B cell (primary cell): ENCODE data around the gene BMPER.

Experiments used
- CTCF ChIP-seq: fragments of 200-600 bp; IDR thresholded peaks from one replicate; pipeline ENCODE4 v1.8.0; 2022; ENCODE audit warnings: antibody characterized with exemption, mild to moderate bottlenecking
- EZH2 ChIP-seq: IDR thresholded peaks from 2 replicates; pipeline ENCODE4 v1.6.1; 2012; ENCODE audit warnings: borderline replicate concordance, low read depth, mild to moderate bottlenecking, moderate library complexity, low read length; ENCODE audit not compliant: insufficient read depth, poor library complexity, severe bottlenecking

- TF ChIP-seq EZH2: no peak
- TF ChIP-seq CTCF: no peak
These were observed 234.7 kb downstream of the BMPER start for GRCh38 chr7:34140066-34140465.
